Measurements from ENCODE around the gene CUL4A. TPM values are rescaled to one million over a fixed set of nuclear protein-coding genes. Genes with fewer than 3 reads are reported as not detected.

CUL4A gene
- total RNA-seq, 4 donors from 2014 or later: 104 to 144 (median 107) TPM

- peaks cover 0 to 6% (median 0%) of the 10 kb centered on the region in 3 donors for H3K4me1 ChIP-seq
- H3K9me3 ChIP-seq: no peaks in the 10 kb centered on the region
- no peak for ATAC-seq
- WGBS, 2 donors (ENCODE audit: low coverage in 1 of 2): 95 to 100% methylated on average over 3 of the region's 6 CpGs
- H3K27ac ChIP-seq: no peak overlapping the region
- H3K4me3 ChIP-seq: no peak overlapping the region
- H3K27me3 ChIP-seq: peaks cover 14% of the 10 kb centered on the region
- H3K36me3 ChIP-seq: no peaks in the 10 kb centered on the region
- TF ChIP-seq POLR2A (IDR thresholded peaks at IDR 0.05): no peak
- TF ChIP-seq POLR2AphosphoS5 (IDR thresholded peaks at IDR 0.05): no peak
- TF ChIP-seq CTCF (IDR thresholded peaks at IDR 0.05): no peak
- TF ChIP-seq EP300 (IDR thresholded peaks at IDR 0.05): no peak
Measured at GRCh38 chr13:113280126-113280525, 70.7 kb downstream of the CUL4A start.

- TF ChIP-seq POLR2AphosphoS5 (IDR thresholded peaks at IDR 0.05): no peak
- TF ChIP-seq CTCF (IDR thresholded peaks at IDR 0.05): no peak
- TF ChIP-seq POLR2A (IDR thresholded peaks at IDR 0.05): no peak
- TF ChIP-seq EP300 (IDR thresholded peaks at IDR 0.05): no peak
- ATAC-seq: no peak
- H3K36me3 ChIP-seq: no peaks in the 10 kb centered on the region
- H3K27ac ChIP-seq: no peak overlapping the region
- no peaks in the 10 kb centered on the region for H3K9me3 ChIP-seq
- no peaks in the 10 kb centered on the region for H3K4me1 ChIP-seq
- H3K4me3 ChIP-seq: no peak overlapping the region
- WGBS, 2 donors (ENCODE audit: low coverage in 1 of 2): 60 to 83% methylated on average over 5 of the region's 8 CpGs
- H3K27me3 ChIP-seq: peaks cover 37% of the 10 kb centered on the region
Measured at GRCh38 chr13:113283904-113284303, 74.5 kb downstream of the CUL4A start.

GRCh38 chr13:113288880-113289279 lies 79.5 kb downstream of the CUL4A start:
- Histone ChIP-seq H3K27ac (no peak overlapping the region), H3K27me3 (peaks cover 44% of the 10 kb centered on the region), H3K4me3 (no peak overlapping the region), H3K4me1 (peaks cover 0 to 10% (median 0%) of the 10 kb centered on the region in 3 donors), H3K9me3 (no peaks in the 10 kb centered on the region), H3K36me3 (no peaks in the 10 kb centered on the region)
- 0 to 100% methylated on average over 1 of the region's 5 CpGs for WGBS, 2 donors (ENCODE audit: low coverage in 1 of 2)
- no peak for TF ChIP-seq POLR2AphosphoS5 (IDR thresholded peaks at IDR 0.05)
- TF ChIP-seq POLR2A (IDR thresholded peaks at IDR 0.05): no peak
- TF ChIP-seq CTCF (IDR thresholded peaks at IDR 0.05): no peak
- TF ChIP-seq EP300 (IDR thresholded peaks at IDR 0.05): no peak
- ATAC-seq: no peak

- WGBS, 2 donors (ENCODE audit: low coverage in 1 of 2): 73% methylated on average over 2 of the region's 2 CpGs; no CpG with 5 or more reads in 1 of the 2 donors
- TF ChIP-seq EP300 (IDR thresholded peaks at IDR 0.05) (no peak), POLR2A (IDR thresholded peaks at IDR 0.05) (no peak), POLR2AphosphoS5 (IDR thresholded peaks at IDR 0.05) (no peak), CTCF (IDR thresholded peaks at IDR 0.05) (no peak)
- ATAC-seq: no peak
- Histone ChIP-seq H3K9me3 (no peaks in the 10 kb centered on the region), H3K27me3 (peaks cover 42% of the 10 kb centered on the region), H3K27ac (no peak overlapping the region), H3K4me1 (peaks cover 0 to 15% (median 3%) of the 10 kb centered on the region in 3 donors), H3K36me3 (no peaks in the 10 kb centered on the region), H3K4me3 (no peak overlapping the region)
Measured at GRCh38 chr13:113291129-113291528, 81.7 kb downstream of the CUL4A start.

GRCh38 chr13:113292021-113292862 lies 82.8 kb downstream of the CUL4A start:
- ATAC-seq: no peak
- H3K9me3 ChIP-seq: no peaks in the 10 kb centered on the region
- H3K27ac ChIP-seq: peak overlapping the region in 3 of 4 donors; percentile 11 to 44 (median 23)
- H3K36me3 ChIP-seq: no peaks in the 10 kb centered on the region
- peak overlapping the region in 1 of 2 donors; percentile 33 for H3K4me3 ChIP-seq
- TF ChIP-seq EP300 (IDR thresholded peaks at IDR 0.05) (no peak), POLR2A (IDR thresholded peaks at IDR 0.05) (no peak), POLR2AphosphoS5 (IDR thresholded peaks at IDR 0.05) (no peak), CTCF (IDR thresholded peaks at IDR 0.05) (no peak)
- WGBS, 2 donors (ENCODE audit: low coverage in 1 of 2): 6 to 11% methylated on average over 11 to 20 of the region's 22 CpGs
- H3K4me1 ChIP-seq: peaks cover 0 to 21% (median 6%) of the 10 kb centered on the region in 3 donors
- H3K27me3 ChIP-seq: peaks cover 31% of the 10 kb centered on the region
